ENCODE results near the gene SRP19.

The SRP19 gene

DNA sequence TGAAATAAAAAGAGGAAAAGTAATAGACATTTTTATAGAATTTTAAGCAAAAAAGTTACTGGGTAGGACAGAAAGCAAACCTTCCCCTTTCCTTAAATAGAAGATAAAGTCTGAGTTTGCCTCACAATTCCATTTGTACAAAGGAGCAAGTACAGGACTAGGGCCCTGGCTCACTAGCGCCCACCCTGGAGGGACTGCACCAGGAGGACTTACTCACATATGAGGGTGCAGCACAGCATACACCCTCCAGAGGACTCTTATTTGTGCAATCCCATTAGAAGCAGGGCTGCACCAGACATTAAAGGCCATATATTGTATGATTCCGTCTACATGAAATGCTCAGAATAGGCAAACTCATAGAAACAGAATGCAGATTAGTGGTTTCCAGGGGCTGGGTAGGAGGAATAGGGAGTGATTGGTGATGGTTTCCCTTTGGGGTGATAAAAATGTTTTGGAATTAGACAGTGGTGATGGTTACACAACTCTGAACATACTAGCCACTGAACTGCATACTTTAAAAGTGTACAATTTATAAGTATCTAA, 56.4 kb downstream of the SRP19 start:
- TF ChIP-seq OSR1 (CRISPR knock-in tag; IDR thresholded peaks at IDR 0.05) (no peak), ESRRG (CRISPR knock-in tag; IDR thresholded peaks at IDR 0.05) (no peak), ARNTL (CRISPR knock-in tag; IDR thresholded peaks at IDR 0.05; ENCODE audit: borderline replicate concordance, low read depth) (no peak), ZNF8 (CRISPR knock-in tag; IDR thresholded peaks at IDR 0.05) (no peak), ZNF565 (CRISPR knock-in tag; conservative IDR thresholded peaks at IDR 0.05; ENCODE audit: low read depth) (no peak), CSDC2 (CRISPR knock-in tag; IDR thresholded peaks at IDR 0.05) (no peak), TCF4 (CRISPR knock-in tag; IDR thresholded peaks at IDR 0.05; ENCODE audit: borderline replicate concordance) (no peak), ZC3H10 (CRISPR knock-in tag; IDR thresholded peaks at IDR 0.05) (no peak), GLIS3 (CRISPR knock-in tag; IDR thresholded peaks at IDR 0.05) (no peak), BACH2 (CRISPR knock-in tag; IDR thresholded peaks at IDR 0.05; ENCODE audit: borderline replicate concordance) (no peak), ZNF70 (CRISPR knock-in tag; IDR thresholded peaks at IDR 0.05) (no peak), SNAI2 (CRISPR knock-in tag; IDR thresholded peaks at IDR 0.05) (no peak)
- TF ChIP-seq, protein P1, sequence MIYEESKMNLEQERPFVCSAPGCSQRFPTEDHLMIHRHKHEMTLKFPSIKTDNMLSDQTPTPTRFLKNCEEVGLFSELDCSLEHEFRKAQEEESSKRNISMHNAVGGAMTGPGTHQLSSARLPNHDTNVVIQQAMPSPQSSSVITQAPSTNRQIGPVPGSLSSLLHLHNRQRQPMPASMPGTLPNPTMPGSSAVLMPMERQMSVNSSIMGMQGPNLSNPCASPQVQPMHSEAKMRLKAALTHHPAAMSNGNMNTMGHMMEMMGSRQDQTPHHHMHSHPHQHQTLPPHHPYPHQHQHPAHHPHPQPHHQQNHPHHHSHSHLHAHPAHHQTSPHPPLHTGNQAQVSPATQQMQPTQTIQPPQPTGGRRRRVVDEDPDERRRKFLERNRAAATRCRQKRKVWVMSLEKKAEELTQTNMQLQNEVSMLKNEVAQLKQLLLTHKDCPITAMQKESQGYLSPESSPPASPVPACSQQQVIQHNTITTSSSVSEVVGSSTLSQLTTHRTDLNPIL (CRISPR knock-in tag; IDR thresholded peaks at IDR 0.05; ENCODE audit: low read depth), result no peak
- TF ChIP-seq, protein P2, sequence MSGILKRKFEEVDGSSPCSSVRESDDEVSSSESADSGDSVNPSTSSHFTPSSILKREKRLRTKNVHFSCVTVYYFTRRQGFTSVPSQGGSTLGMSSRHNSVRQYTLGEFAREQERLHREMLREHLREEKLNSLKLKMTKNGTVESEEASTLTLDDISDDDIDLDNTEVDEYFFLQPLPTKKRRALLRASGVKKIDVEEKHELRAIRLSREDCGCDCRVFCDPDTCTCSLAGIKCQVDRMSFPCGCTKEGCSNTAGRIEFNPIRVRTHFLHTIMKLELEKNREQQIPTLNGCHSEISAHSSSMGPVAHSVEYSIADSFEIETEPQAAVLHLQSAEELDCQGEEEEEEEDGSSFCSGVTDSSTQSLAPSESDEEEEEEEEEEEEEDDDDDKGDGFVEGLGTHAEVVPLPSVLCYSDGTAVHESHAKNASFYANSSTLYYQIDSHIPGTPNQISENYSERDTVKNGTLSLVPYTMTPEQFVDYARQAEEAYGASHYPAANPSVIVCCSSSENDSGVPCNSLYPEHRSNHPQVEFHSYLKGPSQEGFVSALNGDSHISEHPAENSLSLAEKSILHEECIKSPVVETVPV (CRISPR knock-in tag; IDR thresholded peaks at IDR 0.05), result no peak
- TF ChIP-seq, protein P3, sequence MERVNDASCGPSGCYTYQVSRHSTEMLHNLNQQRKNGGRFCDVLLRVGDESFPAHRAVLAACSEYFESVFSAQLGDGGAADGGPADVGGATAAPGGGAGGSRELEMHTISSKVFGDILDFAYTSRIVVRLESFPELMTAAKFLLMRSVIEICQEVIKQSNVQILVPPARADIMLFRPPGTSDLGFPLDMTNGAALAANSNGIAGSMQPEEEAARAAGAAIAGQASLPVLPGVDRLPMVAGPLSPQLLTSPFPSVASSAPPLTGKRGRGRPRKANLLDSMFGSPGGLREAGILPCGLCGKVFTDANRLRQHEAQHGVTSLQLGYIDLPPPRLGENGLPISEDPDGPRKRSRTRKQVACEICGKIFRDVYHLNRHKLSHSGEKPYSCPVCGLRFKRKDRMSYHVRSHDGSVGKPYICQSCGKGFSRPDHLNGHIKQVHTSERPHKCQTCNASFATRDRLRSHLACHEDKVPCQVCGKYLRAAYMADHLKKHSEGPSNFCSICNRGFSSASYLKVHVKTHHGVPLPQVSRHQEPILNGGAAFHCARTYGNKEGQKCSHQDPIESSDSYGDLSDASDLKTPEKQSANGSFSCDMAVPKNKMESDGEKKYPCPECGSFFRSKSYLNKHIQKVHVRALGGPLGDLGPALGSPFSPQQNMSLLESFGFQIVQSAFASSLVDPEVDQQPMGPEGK (CRISPR knock-in tag; IDR thresholded peaks at IDR 0.05; ENCODE audit: borderline replicate concordance), result no peak
- TF ChIP-seq, protein P4, sequence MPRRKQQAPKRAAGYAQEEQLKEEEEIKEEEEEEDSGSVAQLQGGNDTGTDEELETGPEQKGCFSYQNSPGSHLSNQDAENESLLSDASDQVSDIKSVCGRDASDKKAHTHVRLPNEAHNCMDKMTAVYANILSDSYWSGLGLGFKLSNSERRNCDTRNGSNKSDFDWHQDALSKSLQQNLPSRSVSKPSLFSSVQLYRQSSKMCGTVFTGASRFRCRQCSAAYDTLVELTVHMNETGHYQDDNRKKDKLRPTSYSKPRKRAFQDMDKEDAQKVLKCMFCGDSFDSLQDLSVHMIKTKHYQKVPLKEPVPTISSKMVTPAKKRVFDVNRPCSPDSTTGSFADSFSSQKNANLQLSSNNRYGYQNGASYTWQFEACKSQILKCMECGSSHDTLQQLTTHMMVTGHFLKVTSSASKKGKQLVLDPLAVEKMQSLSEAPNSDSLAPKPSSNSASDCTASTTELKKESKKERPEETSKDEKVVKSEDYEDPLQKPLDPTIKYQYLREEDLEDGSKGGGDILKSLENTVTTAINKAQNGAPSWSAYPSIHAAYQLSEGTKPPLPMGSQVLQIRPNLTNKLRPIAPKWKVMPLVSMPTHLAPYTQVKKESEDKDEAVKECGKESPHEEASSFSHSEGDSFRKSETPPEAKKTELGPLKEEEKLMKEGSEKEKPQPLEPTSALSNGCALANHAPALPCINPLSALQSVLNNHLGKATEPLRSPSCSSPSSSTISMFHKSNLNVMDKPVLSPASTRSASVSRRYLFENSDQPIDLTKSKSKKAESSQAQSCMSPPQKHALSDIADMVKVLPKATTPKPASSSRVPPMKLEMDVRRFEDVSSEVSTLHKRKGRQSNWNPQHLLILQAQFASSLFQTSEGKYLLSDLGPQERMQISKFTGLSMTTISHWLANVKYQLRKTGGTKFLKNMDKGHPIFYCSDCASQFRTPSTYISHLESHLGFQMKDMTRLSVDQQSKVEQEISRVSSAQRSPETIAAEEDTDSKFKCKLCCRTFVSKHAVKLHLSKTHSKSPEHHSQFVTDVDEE (CRISPR knock-in tag; IDR thresholded peaks at IDR 0.05), result no peak
- TF ChIP-seq, protein P5, sequence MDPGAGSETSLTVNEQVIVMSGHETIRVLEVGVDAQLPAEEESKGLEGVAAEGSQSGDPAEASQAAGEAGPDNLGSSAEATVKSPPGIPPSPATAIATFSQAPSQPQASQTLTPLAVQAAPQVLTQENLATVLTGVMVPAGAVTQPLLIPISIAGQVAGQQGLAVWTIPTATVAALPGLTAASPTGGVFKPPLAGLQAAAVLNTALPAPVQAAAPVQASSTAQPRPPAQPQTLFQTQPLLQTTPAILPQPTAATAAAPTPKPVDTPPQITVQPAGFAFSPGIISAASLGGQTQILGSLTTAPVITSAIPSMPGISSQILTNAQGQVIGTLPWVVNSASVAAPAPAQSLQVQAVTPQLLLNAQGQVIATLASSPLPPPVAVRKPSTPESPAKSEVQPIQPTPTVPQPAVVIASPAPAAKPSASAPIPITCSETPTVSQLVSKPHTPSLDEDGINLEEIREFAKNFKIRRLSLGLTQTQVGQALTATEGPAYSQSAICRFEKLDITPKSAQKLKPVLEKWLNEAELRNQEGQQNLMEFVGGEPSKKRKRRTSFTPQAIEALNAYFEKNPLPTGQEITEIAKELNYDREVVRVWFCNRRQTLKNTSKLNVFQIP (CRISPR knock-in tag; IDR thresholded peaks at IDR 0.05; ENCODE audit: borderline replicate concordance, low read depth), result no peak
- no peak for ATAC-seq

DNA sequence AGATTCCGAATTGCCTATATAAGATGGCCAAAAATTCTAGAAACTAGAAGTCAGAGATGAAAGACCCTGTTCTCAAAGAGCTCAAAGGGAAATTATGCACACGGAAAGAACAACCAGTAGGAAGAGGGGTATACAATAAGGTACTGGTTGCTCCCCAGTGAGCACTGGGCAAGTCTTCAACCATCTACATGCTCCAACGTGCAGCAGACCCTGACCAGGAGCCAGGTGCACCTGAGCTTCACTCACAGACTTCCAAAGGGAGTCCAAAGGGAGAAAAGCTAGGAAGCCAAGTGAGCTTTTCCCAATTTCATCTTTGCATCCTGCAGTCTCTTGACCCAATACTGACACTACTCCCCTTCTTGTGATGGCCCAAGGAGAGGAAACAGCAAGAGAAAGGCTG, 57.0 kb downstream of the SRP19 start:
- ATAC-seq, result no peak
- TF ChIP-seq, protein P3 (CRISPR knock-in tag; IDR thresholded peaks at IDR 0.05; ENCODE audit: borderline replicate concordance), result no peak
- TF ChIP-seq ISL1 (CRISPR knock-in tag; IDR thresholded peaks at IDR 0.05), result no peak
- no peak for TF ChIP-seq ZFP3 (CRISPR knock-in tag; IDR thresholded peaks at IDR 0.05)
- no peak for TF ChIP-seq RARB (CRISPR knock-in tag; IDR thresholded peaks at IDR 0.05)
- no peak for TF ChIP-seq ZNF8 (CRISPR knock-in tag; IDR thresholded peaks at IDR 0.05)
- TF ChIP-seq PPARA (CRISPR knock-in tag; IDR thresholded peaks at IDR 0.05; ENCODE audit: borderline replicate concordance), result no peak
- no peak for TF ChIP-seq ZFP30 (CRISPR knock-in tag; IDR thresholded peaks at IDR 0.05)
- TF ChIP-seq ESRRG (CRISPR knock-in tag; IDR thresholded peaks at IDR 0.05), result no peak
- TF ChIP-seq ARNTL (CRISPR knock-in tag; IDR thresholded peaks at IDR 0.05; ENCODE audit: borderline replicate concordance, low read depth), result no peak
- TF ChIP-seq, protein P1 (CRISPR knock-in tag; IDR thresholded peaks at IDR 0.05; ENCODE audit: low read depth), result no peak
- no peak for TF ChIP-seq ZNF565 (CRISPR knock-in tag; conservative IDR thresholded peaks at IDR 0.05; ENCODE audit: low read depth)
- TF ChIP-seq GLIS3 (CRISPR knock-in tag; IDR thresholded peaks at IDR 0.05), result no peak
- no peak for TF ChIP-seq ZNF70 (CRISPR knock-in tag; IDR thresholded peaks at IDR 0.05)

Measured in SK-N-SH treated with all-trans-retinoic acid at 6 μM for 48 hours (cell line).